Ovary (tissue), 3 donors: ENCODE results near the gene LTO1.

Experiments
- CTCF ChIP-seq, 3 donors: fragments of 450-650 bp in 2 of 3; fragments of 200-600 bp in 1 of 3; IDR thresholded peaks; one replicate each; pipeline versions ENCODE4 v1.5.1 to v1.8.0; 2016 to 2022; ENCODE audit warnings: antibody characterized with exemption in 3 of 3, mild to moderate bottlenecking in 1 of 3
- EP300 ChIP-seq: sonication (generic); formaldehyde crosslinking; IDR thresholded peaks from one replicate; pipeline ENCODE4 v1.6.1; 2017; ENCODE audit warnings: antibody characterized with exemption
- POLR2A ChIP-seq: fragments of 450-650 bp; IDR thresholded peaks from one replicate; pipeline ENCODE4 v1.6.1; 2017; ENCODE audit warnings: antibody characterized with exemption, mild to moderate bottlenecking, moderate library complexity
- donor health status: DM: no; HTN: no; CAD: no.

GRCh38 chr11:69637198-69637940 is 37.8 kb downstream of the LTO1 start:
- no peak for TF ChIP-seq CTCF (IDR thresholded peaks at IDR 0.05)
- no peak for TF ChIP-seq POLR2A
- TF ChIP-seq EP300 = no peak
